NCI-H524 treated with DMSO at 0.1 percent for 48 hours (cell line): ENCODE results near the gene SUCO.
"Not testable (repeated sequence)": the region's sequence is repeated elsewhere in the genome, so short reads cannot be mapped to it uniquely, and the experiment has no call there.

Experiments used
- DNase-seq: peaks from one replicate; lab custom pipeline; 2025; lab: John Stamatoyannopoulos, UW

The SUCO gene

DNA sequence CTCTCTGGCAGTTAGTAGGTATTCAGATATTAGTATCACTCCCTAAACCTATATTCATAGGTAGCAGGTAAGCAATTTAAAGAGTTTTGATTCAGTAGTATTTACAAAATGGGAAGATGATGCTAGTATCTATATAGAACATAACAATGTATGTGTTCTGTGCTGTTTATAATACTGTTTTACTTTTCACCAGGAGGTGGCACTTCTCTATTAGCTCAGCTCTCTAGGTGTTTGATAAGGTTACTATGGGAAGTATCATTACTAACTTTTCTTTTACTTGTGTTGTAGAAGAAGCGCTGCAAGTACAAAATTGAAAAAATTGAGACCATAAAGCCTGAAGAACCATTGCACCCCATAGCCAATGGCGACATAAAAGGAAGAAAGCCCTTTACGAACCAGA lies 76.6 kb downstream of the SUCO start:
- DNase-seq = no peak

DNA sequence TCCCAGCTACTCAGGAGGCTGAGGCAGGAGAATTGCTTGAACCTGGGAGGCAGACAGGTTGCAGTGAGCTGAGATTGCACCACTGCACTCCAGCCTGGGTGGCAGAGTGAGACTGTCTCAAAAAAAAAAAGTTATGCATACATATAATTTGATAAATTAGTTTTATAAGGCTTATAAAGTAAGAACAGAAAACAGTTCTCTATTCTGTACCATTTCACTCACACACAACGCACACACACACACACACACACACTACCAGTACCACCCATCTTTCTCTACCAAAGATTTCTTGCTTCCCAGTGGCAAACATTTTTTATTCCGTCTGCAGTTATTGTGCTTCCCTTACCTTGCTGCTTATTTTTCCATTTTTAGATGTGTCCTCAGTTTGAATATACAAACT lies 79.5 kb downstream of the SUCO start:
- DNase-seq = no peak

DNA sequence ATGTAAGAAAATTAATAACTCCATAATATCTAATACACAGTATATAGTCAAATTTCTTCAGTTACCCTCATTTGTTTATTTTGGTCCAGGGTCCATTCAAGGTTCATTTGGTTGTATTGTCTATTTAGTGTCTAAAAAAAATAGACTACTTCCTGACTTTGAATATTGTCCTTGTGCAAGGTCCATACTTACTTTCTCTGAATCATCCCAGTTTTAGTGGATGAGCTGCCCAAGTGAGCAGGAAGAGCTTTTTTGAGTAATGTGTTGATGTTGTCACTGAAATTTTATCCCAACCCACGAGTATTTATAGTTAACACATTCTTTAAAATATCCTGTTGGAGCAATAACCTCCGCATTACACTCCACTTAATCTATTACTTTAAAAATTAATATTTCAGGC lies 80.3 kb downstream of the SUCO start:
- DNase-seq = no peak

DNA sequence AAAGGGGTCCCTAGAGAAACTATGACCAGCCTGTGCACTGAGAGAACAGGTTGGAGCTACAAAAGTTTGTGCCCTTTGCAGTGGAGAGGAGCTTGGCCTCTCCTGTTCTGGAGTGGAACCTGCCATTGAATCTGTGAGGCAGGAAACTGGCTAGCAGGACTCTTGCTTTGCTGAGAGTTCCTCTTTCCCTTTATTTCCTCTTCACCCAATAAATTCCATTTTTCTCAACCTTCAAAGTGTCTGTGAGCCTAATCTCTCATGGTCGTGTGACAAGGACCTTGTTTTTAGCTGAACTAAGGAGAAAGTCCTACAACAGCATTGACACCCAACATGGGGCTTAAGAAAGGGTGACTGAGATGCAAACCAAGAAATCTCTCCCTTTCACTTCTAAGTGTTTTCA lies 83.2 kb downstream of the SUCO start:
- DNase-seq = no peak

DNA sequence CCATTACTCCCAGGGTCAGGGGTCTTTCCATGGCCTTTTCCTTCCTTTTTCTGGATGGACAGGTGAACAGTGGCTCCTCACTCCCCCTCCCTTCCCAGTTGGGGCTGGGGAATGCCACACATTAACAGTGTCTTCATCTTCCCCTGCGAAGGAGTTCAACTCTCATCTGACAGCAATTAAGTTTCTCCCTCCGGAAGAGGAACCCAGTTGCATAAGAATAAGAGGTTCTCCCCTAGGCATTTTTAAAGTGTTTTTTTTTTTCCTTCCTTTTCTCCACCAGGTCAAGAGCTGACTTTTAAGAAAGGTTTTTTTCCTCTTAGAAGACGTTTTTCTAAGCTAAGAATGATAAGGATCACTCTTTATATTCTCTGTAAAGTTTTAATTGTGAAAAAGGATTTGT lies 83.7 kb downstream of the SUCO start:
- DNase-seq = no peak

DNA sequence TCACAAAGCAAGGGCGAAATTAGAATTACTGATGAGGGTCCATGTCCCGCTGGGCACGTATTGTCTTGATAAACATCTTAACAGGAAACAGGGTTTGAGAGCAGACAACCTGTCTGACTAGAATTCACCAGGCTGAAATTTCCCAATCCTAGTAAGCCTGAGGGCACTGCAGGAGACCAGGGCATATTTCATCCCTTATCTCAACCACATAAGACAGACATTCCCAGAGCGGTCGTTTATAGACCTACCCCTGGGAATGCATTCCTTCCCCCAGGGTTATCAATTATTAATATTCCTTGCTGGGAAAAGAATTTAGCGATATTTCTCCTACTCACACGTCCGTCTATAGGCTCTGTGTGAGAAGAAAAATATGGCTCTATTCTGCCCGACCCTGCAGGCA lies 87.7 kb downstream of the SUCO start:
- DNase-seq = not testable (repeated sequence)

DNA sequence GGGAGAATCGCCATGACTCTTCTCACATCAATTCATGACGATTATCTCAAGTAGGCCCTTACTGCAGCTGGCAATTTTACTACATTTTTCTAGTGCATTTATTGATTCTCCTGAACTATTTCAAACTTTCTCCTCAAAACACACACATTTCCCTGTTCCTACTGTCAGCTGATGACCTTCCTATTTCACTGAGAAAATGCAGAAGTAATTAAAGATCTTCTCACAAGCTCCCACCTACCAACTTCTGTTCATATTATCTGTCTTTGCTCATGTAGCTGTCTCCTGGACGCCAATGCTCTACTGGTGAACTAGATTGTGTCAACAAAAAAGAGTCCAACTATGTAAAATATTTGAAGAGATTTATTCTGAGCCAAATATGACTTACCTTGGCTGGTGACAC lies 89.6 kb downstream of the SUCO start:
- DNase-seq = no peak

DNA sequence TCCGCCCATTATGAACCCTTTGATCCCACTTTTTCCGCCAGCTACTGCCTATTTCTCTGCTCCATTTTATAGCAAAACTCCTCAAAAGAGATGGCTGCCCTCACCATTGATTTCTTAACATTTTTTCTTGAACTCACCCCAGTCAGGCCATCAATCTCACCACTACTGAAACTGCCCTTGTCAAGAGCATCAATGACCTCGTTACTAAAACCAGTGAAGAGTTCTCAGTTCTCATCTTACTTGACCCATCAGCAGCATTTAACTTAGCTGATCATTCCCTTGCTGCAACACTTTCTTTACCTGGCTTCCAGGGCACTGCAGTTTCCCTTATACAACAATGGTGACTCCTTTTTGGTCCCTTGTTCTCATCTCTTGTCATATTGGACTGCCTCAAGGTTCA lies 90.8 kb downstream of the SUCO start:
- no peak for DNase-seq

DNA sequence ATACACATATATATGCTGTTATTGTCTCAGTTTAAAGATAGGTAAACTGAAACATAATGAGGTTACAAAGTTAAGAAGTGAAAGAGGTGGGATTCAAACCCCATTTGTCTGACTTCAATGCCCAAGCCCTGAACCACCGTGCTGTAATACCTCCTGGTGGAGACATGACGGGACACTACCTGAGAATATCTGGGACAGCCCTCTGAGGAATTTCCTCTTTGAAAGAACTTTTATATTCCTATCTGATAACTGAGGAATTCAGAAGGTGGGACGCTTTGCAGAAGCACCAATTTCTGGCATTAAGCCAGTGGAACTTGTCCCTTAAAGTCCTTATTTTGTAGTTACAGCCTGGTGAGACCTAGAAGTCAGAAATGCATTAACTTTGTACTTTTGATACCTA lies 93.9 kb downstream of the SUCO start:
- no peak for DNase-seq

DNA sequence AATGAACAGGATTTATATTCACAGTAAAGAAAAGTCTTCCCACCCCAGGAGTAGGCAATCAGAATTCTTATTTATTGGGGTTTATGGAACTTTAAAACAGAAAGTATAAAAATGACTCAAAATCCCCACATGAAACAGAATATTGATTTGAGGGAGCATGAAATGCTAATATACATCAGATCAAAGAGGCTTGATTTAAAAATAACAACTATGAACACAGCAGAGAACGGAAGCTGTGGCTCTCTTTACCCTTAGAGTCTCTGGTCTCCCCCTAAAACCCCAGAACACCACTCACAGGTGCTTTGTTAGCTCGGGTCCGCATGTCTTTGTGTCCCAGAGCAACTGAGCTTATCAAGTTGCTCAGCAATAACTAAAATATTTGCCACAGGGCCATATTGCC lies 94.8 kb downstream of the SUCO start:
- no peak for DNase-seq

DNA sequence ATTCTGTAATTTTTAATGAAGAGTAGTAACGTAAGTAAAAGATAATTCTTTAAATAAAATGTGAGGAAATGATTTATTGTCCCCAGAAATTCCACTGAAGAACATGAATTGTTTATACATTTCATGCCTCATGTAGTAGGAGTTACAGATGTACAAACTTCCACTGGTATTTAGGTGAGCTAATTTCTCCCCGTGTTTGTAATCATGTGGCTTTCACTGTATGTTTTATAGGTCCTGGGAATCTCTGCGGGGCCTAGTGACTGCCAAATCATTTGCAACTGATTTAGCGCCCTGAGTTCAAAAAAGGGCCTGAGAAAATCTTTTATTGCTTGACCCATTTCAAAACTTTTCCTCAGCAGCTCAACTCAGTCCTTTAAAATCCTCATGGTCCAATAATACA lies 95.5 kb downstream of the SUCO start:
- DNase-seq = no peak

DNA sequence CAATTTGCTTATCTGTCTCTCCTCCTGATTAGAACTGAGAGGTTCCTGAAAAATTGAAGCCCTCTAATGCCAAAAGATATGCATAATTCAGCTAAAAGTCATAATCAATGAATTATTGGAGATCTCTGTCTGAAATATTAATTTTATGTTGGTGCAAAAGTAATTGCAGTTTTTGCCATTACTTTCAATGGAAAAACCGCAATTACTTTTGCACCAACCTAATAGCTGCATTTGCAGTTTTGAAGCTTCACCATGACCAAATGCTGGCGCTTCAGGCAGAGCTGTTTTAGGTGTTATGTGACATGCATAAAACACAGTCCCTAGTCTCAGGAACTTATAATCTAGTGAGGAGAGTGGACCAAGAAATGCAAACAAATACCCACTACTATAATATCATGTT lies 96.2 kb downstream of the SUCO start:
- no peak for DNase-seq

DNA sequence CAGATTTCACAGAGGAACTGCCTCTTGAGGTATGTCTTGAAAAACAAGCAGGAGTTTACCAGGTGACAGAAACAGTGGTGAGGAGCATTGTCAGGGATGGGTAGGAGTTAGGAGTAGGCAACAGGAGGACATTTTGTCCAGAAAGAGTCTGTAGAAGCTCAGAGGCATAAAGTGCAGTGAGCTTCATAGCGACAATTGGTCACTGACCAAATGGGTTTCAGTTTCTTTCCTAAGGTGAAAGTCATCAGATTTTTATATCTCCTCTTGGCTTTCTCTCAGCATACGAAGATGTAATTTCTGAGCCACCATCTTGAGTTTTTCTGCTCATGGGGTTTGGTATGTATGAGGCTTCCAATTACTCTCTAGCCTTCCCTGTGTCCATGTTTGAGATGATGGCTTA lies 96.7 kb downstream of the SUCO start:
- DNase-seq = no peak

DNA sequence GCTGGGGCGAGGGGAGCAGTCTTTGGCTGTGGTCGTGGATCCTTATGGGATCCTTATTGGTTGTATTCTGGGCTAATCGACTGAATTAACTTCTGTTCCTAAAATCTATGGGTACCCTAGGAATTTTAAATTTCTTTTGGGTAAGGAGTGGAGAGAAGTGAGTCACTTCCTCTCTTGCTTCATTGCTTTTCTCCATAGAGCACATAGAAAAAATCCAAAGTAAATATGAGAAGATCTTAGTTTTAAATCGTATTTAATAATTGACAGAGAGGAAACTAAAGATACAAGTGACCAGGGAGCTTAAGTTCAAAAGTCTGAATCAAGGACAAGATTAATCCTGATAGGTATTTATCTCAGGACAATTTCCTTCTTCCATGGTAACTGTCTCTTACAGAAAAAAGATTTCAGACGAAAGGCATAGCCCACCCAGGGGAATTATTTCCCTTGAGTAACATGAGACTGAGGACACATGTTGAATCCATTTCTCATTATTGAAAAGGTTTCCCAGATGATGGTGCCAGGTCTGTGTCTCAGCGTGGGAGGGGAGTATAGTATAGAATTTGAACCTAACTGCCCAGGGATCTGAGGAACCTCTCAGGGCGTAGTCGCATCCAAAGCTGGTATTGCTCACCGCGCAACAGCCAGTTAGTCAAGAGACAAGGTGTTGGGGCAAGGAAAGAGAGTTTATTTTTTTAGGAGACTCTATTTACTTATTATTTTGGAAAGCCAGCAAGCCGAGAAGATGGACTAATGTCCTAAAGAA lies 97.3 kb downstream of the SUCO start:
- DNase-seq = no peak

DNA sequence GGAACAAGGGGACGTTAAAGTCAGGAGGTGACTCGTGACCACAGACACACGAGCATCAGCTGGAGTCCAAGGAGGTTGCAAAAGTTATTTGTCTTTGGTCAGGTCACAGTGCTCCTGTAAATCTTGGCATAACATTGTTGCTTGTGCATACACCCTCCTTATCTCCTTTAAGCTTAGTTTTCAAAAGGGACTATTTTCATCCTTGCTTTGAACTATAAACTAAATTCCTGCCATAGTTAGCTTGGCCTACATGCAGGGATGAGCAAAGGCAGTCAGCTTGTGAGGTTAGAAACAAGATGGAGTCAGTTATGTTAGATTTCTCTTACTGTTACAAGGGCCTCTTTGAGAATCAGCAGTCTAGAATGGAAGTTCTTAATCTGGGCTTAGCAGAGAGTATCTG lies 97.9 kb downstream of the SUCO start:
- no peak for DNase-seq

DNA sequence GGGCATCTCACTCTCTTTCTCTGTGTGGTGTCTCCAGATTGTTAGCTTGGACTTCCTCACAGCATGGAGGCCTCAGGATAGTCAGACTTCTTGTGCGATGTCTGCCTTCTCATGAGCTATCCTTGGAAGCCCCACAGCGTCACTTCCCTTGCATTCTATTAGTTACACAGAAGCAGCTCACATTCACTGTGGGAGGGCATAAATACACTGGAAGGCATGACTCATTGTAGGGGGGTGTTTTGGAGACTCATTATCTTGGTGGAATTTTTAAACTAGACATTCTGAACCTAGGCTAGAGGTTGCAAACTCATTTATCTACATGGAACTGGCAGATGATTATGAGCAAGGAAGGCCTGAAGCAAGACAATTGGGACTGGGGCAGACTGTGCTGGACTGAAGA lies 104.6 kb downstream of the SUCO start:
- no peak for DNase-seq

DNA sequence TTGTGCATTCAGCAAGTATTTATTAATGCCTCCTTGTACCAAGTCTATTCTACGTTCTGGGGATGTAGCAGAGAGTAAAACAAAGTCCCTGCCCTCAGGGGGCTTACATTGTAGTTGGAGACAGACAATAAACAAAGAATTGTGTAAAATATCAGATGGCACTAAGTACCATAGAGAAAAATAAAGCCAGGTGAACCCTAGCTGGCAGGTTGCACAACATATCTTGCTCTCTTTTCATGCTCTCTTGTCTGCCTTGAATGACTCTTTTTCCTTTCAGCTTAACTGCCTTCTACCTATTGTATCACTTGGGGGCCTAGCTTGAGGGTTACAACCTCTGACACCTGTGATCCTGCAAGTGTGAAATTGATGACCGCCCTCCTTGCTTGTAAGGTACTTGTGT lies 105.3 kb downstream of the SUCO start:
- DNase-seq = no peak

DNA sequence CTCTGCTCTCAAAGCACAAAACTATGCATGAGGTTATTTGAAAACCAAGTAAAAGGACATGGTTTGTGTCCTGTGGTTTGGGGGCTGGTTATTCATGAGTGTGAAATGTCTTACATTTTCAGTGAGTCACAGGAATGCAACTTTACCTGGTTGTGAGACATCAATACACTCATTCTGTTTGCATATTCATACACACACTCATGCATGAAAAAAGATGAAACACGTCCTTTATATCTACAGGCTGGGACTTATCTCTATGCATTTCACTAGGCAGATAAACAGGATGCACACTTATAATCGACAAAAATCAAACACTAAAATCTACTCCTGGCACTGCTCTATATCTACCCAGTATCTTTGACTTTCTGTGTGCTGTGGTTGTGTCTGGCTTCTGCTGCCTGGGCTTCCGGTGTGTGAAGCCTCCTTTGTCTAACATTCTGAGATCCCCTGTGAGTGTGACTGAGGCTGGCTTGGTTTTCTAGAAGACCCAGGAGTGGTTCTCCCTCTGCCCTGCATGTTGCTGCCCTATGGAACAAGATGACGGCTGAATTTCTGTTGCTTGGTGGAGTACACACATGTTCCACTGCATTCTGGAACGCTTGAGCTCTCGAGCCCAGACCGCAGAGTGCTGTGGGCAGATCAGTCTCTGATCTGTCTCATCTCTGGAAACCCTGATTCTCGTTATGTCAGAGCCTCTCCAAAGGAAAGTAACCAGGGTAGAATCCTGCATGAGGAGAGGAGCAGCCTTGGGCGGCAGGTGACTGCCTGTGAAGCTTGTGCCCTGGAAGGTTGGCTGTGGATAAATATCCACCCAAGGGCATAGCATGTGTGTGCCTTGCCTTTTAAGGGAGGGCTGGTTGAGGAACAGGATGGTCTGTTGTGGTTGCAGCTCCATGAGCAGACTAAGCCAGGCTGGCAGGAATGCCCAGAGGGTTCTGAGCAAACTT lies 106.2 kb downstream of the SUCO start:
- DNase-seq = no peak

DNA sequence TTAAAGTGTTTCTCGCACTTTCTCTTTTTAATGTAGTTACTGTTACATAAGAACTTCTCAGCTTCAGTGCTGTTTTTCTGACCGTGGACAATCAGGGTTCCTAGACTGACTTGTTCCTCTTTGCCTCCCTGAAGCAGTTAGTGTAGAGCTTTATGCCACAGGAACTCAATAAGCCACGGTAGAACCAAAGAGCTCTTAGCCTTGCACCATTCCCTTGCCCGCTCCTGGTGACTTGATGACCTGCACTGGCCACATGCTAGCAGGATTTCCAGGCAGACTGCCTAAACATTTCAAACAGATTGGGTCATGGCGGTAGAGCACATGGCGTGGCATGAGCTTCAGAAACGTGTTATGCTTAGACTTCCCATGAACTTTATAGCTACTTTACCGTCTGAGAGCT lies 107.2 kb downstream of the SUCO start:
- no peak for DNase-seq

DNA sequence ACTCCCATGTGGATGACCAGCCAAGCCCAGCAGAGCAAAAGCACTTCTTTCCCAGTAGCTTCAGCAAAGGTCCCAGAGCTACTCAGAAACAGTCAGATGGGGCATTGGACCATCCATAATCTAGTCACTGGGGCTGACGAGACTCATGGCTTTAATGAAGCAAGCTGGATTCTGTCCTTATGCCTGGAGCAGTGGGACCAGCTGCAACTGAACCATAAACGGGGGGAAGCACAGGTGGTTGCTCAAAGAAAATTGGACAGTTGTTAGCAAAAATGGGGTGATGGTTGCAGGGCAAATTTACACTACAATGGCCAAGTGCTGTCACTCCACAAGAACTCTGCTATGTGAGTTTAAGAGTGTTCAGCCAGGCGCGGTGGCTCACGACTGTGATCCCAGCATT lies 108.5 kb downstream of the SUCO start:
- DNase-seq = no peak

DNA sequence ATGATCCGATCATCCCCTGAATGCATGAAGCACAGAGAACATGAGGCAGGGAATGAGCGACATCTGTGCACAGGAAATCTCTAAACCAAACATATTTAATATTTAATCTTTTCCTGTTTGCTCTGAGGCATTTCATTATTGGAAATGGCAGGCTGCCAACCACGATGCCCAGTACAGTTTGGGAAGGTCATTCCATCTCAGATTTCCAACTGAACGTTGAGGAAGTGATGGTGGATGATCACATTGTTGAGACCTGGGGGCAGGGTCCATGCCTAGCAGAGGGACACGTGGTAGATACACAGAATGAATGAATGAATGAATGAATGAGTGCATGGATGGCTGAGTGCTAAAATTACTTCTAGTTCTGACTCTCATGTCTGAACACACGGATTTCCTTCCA lies 110.0 kb downstream of the SUCO start:
- no peak for DNase-seq

DNA sequence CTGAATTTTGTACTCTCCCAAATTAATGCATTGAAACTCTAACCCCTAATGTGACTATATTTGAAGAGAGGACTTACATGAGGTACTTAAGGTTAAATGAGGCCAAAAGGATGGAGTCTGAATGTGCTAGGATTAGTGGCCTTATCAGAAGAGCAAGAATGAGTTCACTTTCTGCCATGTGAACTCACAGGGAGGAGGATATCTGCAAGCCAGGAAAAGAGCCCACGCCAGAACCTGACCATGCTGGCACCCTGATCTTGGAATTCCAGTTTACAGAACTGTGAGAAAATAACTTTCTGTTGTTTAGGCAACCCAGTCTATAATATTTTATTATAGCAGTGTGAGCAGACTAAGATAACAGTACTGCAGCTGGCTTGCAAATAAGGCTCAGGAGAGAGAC lies 113.7 kb downstream of the SUCO start:
- no peak for DNase-seq

DNA sequence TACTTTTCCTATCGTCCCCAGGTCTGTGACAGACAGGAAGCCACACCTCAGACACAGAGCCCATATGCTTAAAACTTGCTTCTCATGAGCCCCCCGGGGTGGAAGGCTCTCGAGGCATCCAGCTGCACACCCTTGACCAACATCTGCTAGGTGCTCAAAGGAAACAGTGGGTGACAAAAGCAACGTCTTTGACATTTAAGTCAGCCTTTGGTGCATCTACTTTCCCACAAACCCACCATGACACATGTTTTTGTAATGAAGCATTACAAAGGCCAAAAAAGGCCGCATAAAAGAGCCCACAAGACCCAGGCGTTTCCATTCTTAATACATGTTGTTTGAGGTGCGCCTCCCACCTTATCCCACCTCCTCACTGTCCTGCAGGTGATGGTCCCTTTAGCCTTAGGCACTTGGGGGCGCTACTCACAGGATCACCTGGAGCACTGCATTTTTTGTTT lies 114.2 kb downstream of the SUCO start:
- DNase-seq = no peak
